K562 (cell line): Measurements from ENCODE around the gene PAX5. TPM values are rescaled to one million over a fixed set of nuclear protein-coding genes. Genes with fewer than 3 reads are reported as not detected.

ENCODE experiments used
- ATAC-seq: fragments of 200-7000 bp; cut with Tn5 transposase; 3 replicates; pipeline ENCODE4 v1.9.1; 2020; ENCODE audit warnings: moderate library complexity
- BruUV-seq: library from RNA; stranded (reverse); fragments of 400-500 nt; replicated peaks from 2 replicates; lab custom pipeline; 2021; lab: Mats Ljungman, UMichigan
- CTCF ChIA-PET: fragments of 300-600 bp; formaldehyde crosslinking; extraction: SDS; loops from one replicate; lab custom pipeline; 2021; ENCODE audit warnings: low intra/inter-chr PET ratio; lab: Yijun Ruan, JAX
- POLR2A ChIA-PET: fragments of 300-600, 350-650 bp; sonication (Branson Sonifier 250); formaldehyde crosslinking; extraction: SDS; loops from one replicate; lab custom pipeline; 2021; ENCODE audit warnings: antibody characterized with exemption, inconsistent platforms; lab: Yijun Ruan, JAX
- DNase-seq, 4 experiments: peaks; one replicate each; pipeline versions ENCODE4 v3.0.0 to v3.0.0-alpha.2; 2011 to 2018; ENCODE audit warnings: low spot score in 3 of 4, mixed read lengths in 3 of 4; ENCODE audit errors: extremely low read depth in 1 of 4
- FAIRE-seq: peaks from 2 replicates; lab custom pipeline; 2011; peaks lifted over from hg19 to GRCh38; lab: Jason Lieb, UNC
- H2AFZ ChIP-seq: 2 replicates; pipeline ENCODE4 v1.6.0; 2011; ENCODE audit warnings: low read depth, low read length, control low read depth, inconsistent platforms
- H3K27ac ChIP-seq: fragments of 200-600 bp; 3 replicates; pipeline ENCODE4 v1.8.0; 2011; ENCODE audit warnings: low read depth, mild to moderate bottlenecking, control low read depth, inconsistent platforms, low read length, moderate library complexity, mixed read lengths; ENCODE audit errors: extremely low read depth
- H3K27me3 ChIP-seq, 2 experiments: fragments of 300-600 bp in 1 of 2; 2 replicates in 1 of 2; 3 replicates in 1 of 2; pipeline versions ENCODE4 v1.6.0 to v1.8.0; 2011; ENCODE audit warnings: inconsistent platforms in 2 of 2, low read length in 2 of 2, mild to moderate bottlenecking in 1 of 2, mixed read lengths in 1 of 2, moderate library complexity in 1 of 2; ENCODE audit not compliant: control insufficient read depth in 2 of 2, insufficient read depth in 2 of 2
- H3K36me3 ChIP-seq: fragments of 300-600 bp; 3 replicates; pipeline ENCODE4 v1.8.0; 2011; ENCODE audit warnings: mild to moderate bottlenecking, low read length, inconsistent platforms; ENCODE audit not compliant: control insufficient read depth, insufficient read depth
- H3K4me1 ChIP-seq, 2 experiments: fragments of 200-600 bp in 1 of 2; replicated peaks in 1 of 2; 2 replicates in 1 of 2; 3 replicates in 1 of 2; pipeline versions ENCODE4 v1.5.1 to v1.8.0; 2011; ENCODE audit warnings: inconsistent platforms in 2 of 2, low read length in 2 of 2, mild to moderate bottlenecking in 1 of 2, mixed read lengths in 1 of 2, moderate library complexity in 1 of 2; ENCODE audit not compliant: control insufficient read depth in 2 of 2, insufficient read depth in 2 of 2
- H3K4me2 ChIP-seq: 2 replicates; pipeline ENCODE4 v1.6.1; 2011; ENCODE audit warnings: low read length, control low read depth, inconsistent platforms, mixed read lengths; ENCODE audit not compliant: insufficient read depth
- H3K4me3 ChIP-seq: fragments of 200-600 bp; sonication (generic), shearing (Covaris generic); 2 replicates; pipeline ENCODE4 v1.5.1; 2016; ENCODE audit warnings: control low read depth, inconsistent platforms
- H3K79me2 ChIP-seq: fragments of 200-600 bp; 3 replicates; pipeline ENCODE4 v1.8.0; 2011; ENCODE audit warnings: low read length, inconsistent platforms; ENCODE audit not compliant: control insufficient read depth, insufficient read depth
- H3K9ac ChIP-seq, 2 experiments: 2 replicates each; pipeline versions ENCODE4 v1.6.0 to v1.6.1; 2011; ENCODE audit warnings: low read depth in 2 of 2, low read length in 2 of 2, control low read depth in 1 of 2, inconsistent platforms in 1 of 2, mild to moderate bottlenecking in 1 of 2, mixed read lengths in 1 of 2; ENCODE audit not compliant: insufficient read depth in 1 of 2
- H3K9me1 ChIP-seq: one replicate; pipeline ENCODE4 v1.6.0; 2011; ENCODE audit warnings: inconsistent platforms, mild to moderate bottlenecking, low read length, moderate library complexity; ENCODE audit not compliant: control insufficient read depth, insufficient read depth
- H3K9me3 ChIP-seq: replicated peaks from 2 replicates; pipeline ENCODE4 v1.5.1; 2011; ENCODE audit warnings: low read depth, low read length, inconsistent platforms; ENCODE audit not compliant: control insufficient read depth, insufficient read depth
- H4K20me1 ChIP-seq: replicated peaks from 2 replicates; pipeline ENCODE4 v1.6.1; 2011; ENCODE audit warnings: low read length, inconsistent platforms, mixed read lengths; ENCODE audit not compliant: control insufficient read depth, insufficient read depth
- BCOR ChIP-seq: fragments of 450-650 bp; IDR thresholded peaks from 2 replicates; pipeline ENCODE4 v1.6.1; 2016
- CBFB ChIP-seq: sonication (generic); formaldehyde crosslinking; IDR thresholded peaks from 2 replicates; pipeline ENCODE4 v1.4.0; 2020; ENCODE audit warnings: mild to moderate bottlenecking, missing genetic modification reagents
- CCNT2 ChIP-seq: IDR thresholded peaks from 2 replicates; pipeline ENCODE4 v1.6.1; 2011; ENCODE audit warnings: borderline replicate concordance, low read depth, mild to moderate bottlenecking, moderate library complexity, mixed read lengths, low read length; ENCODE audit not compliant: insufficient read length; ENCODE audit errors: extremely low read depth
- CTBP1 ChIP-seq: fragments of 450-650 bp; IDR thresholded peaks from 2 replicates; pipeline ENCODE4 v1.6.1; 2016; ENCODE audit warnings: borderline replicate concordance
- GATA2 ChIP-seq: sonication (generic); formaldehyde crosslinking; IDR thresholded peaks from 2 replicates; pipeline ENCODE4 v1.4.0; 2020; ENCODE audit warnings: mild to moderate bottlenecking, missing genetic modification reagents
- GTF2F1 ChIP-seq: IDR thresholded peaks from 2 replicates; pipeline ENCODE4 v1.6.1; 2011; ENCODE audit warnings: low read depth, low read length, improper control_type of control experiment
- HDAC8 ChIP-seq: fragments of 450-650 bp; IDR thresholded peaks from 2 replicates; pipeline ENCODE4 v1.6.1; 2016; ENCODE audit warnings: mild to moderate bottlenecking, missing genetic modification characterization, moderate library complexity, missing compliant biosample characterization
- MXI1 ChIP-seq: IDR thresholded peaks from 2 replicates; pipeline ENCODE4 v1.6.1; 2011; ENCODE audit warnings: low read depth, mild to moderate bottlenecking, improper control_type of control experiment, low read length
- STAT6 ChIP-seq: sonication (generic); formaldehyde crosslinking; IDR thresholded peaks from 2 replicates; pipeline ENCODE4 v1.8.1; 2023; ENCODE audit warnings: mild to moderate bottlenecking, missing genetic modification reagents
- YBX1 ChIP-seq: fragments of 450-650 bp; IDR thresholded peaks from 2 replicates; pipeline ENCODE4 v1.7.1; 2016; ENCODE audit warnings: mild to moderate bottlenecking
- ZNF24 ChIP-seq: fragments of 450-650 bp; IDR thresholded peaks from 2 replicates; pipeline ENCODE4 v1.6.1; 2016
- ZNF592 ChIP-seq: fragments of 450-650 bp; IDR thresholded peaks from 2 replicates; pipeline ENCODE4 v1.6.1; 2017; ENCODE audit warnings: antibody characterized with exemption, mild to moderate bottlenecking
- in situ Hi-C: fragments of 300-500 bp; cut with MboI; formaldehyde crosslinking; loops from 4 replicates; pipeline ENCODE4 v1.15.0; 2018; ENCODE audit warnings: inconsistent platforms, mixed read lengths
- intact Hi-C: fragments of 100-400 bp; cut with micrococcal nuclease; formaldehyde crosslinking; loops from 2 replicates; pipeline ENCODE4 v1.14.2; 2022
- polyA plus RNA-seq, 8 experiments: library from polyadenylated mRNA; depleted of rRNA in 4 of 8; stranded (reverse) in 5 of 8; unstranded in 3 of 8; fragments of >200 nt; fragmentation: Nextera tagmentation in 2 of 8; fragmentation: Illumina TruSeq in 1 of 8; extraction: Ambion mirVana in 2 of 8; extraction: Trizol in 1 of 8; gene quantifications; 2 replicates each; pipeline versions ENCODE4 v1.2.1 to v1.2.3, GENCODE V29; 2011 to 2014; ENCODE audit warnings: inconsistent platforms in 1 of 8, missing spikeins in 1 of 8
- total RNA-seq, 7 experiments: library from RNA; depleted of rRNA in 6 of 7; stranded (reverse); fragments of >200 nt in 6 of 7; fragmentation: Illumina TruSeq in 2 of 7; extraction: Trizol in 2 of 7; gene quantifications; 2 replicates each; pipeline versions ENCODE4 v1.2.1 to v1.2.3, GENCODE V29; 2011 to 2021; ENCODE audit warnings: low replicate concordance in 1 of 7

The PAX5 gene
- total and polyA plus RNA-seq, 9 of the 15 experiments (the other 6 are each of a cell fraction or from before 2014, with no cell fraction given) = 0.03 to 0.09 TPM; not detected in 7

GRCh38 chr9:36812556-36812955 is 221.5 kb downstream of the PAX5 start:
- Histone ChIP-seq H4K20me1 (no peaks in the 10 kb centered on the region), H3K27ac (no peak overlapping the region), H3K4me2 (no peak overlapping the region), H3K79me2 (no peaks in the 10 kb centered on the region), H3K9me1 (no peaks in the 10 kb centered on the region), H2AFZ (no peak overlapping the region), H3K27me3 (peaks cover 0 to 20% of the 10 kb centered on the region in 2 experiments; a peak in 2 of 5 replicates), H3K4me1 (no peaks in the 10 kb centered on the region), H3K9ac (no peak overlapping the region), H3K4me3 (no peak overlapping the region), H3K36me3 (no peaks in the 10 kb centered on the region), H3K9me3 (no peaks in the 10 kb centered on the region)
- no peak for DNase-seq
- TF ChIP-seq ZNF592 = no peak
- no peak for TF ChIP-seq CBFB (CRISPR knock-in tag)
- no peak for TF ChIP-seq GATA2 (CRISPR knock-in tag)
- TF ChIP-seq MXI1 = no peak
- no peak for TF ChIP-seq YBX1
- no peak for TF ChIP-seq HDAC8 (tag)
- no peak for TF ChIP-seq CCNT2
- no peak for TF ChIP-seq ZNF24
- no peak for TF ChIP-seq STAT6
- TF ChIP-seq BCOR = no peak
- no peak for TF ChIP-seq GTF2F1
- TF ChIP-seq CTBP1 = no peak
- ChIA-PET CTCF (no interaction called here), POLR2A (no interaction called here)
- in situ Hi-C loops (no loop called here), intact Hi-C loops (no loop called here)
- FAIRE-seq = no peak
- no peak for ATAC-seq
- BruUV-seq = no TSS peak
